PC-9 (cell line): ENCODE data around the gene MAST4. TPM values are rescaled to one million over a fixed set of nuclear protein-coding genes. Genes with fewer than 3 reads are reported as not detected.

Experiments
- BruUV-seq: library from RNA; stranded (reverse); fragments of 400-500 nt; replicated peaks from 2 replicates; lab custom pipeline; 2021; lab: Mats Ljungman, UMichigan
- CTCF ChIA-PET: fragments of 300-600 bp; sonication (Branson Sonifier 250); formaldehyde crosslinking; loops from one replicate; lab custom pipeline; 2022; ENCODE audit warnings: antibody characterized with exemption; lab: Charles Lee
- POLR2A ChIA-PET: fragments of 300-600 bp; sonication (Branson Sonifier 250); formaldehyde crosslinking; loops from one replicate; lab custom pipeline; 2022; ENCODE audit warnings: antibody characterized with exemption; ENCODE audit not compliant: unreplicated experiment; lab: Charles Lee
- DNase-seq, 2 experiments: peaks; one replicate each; pipeline versions ENCODE4 v3.0.0 to v3.0.0-alpha.2; 2015 to 2022; ENCODE audit warnings: mixed read lengths in 1 of 2
- H2AFZ ChIP-seq: fragments of 200-600 bp; sonication (generic); 2 replicates; pipeline ENCODE4 v1.8.1; 2017; ENCODE audit warnings: antibody characterized with exemption
- H3F3A ChIP-seq: fragments of 200-600 bp; sonication (generic); 2 replicates; pipeline ENCODE4 v1.8.1; 2017; ENCODE audit warnings: antibody characterized with exemption, mild to moderate bottlenecking, low read depth; ENCODE audit not compliant: insufficient read depth
- H3K27ac ChIP-seq: fragments of 200-600 bp; sonication (generic); 2 replicates; pipeline ENCODE4 v1.6.1; 2016; ENCODE audit warnings: mixed run types
- H3K27me3 ChIP-seq: fragments of 200-600 bp; sonication (generic); 2 replicates; pipeline ENCODE4 v1.6.1; 2016; ENCODE audit warnings: low read depth, mixed run types; ENCODE audit not compliant: insufficient read depth
- H3K36me3 ChIP-seq: fragments of 200-600 bp; sonication (generic); 2 replicates; pipeline ENCODE4 v1.6.1; 2016; ENCODE audit warnings: low read depth, mixed run types
- H3K4me1 ChIP-seq: fragments of 200-600 bp; sonication (generic); replicated peaks from 2 replicates; pipeline ENCODE4 v1.6.1; 2016; ENCODE audit warnings: mixed run types; ENCODE audit not compliant: insufficient read depth
- H3K4me2 ChIP-seq: fragments of 200-600 bp; sonication (generic); 2 replicates; pipeline ENCODE4 v1.6.1; 2017; ENCODE audit warnings: mixed run types
- H3K4me3 ChIP-seq: fragments of 200-600 bp; sonication (generic); 2 replicates; pipeline ENCODE4 v1.6.1; 2016; ENCODE audit warnings: mixed run types
- H3K79me2 ChIP-seq: fragments of 200-600 bp; sonication (generic); 2 replicates; pipeline ENCODE4 v1.6.1; 2017; ENCODE audit warnings: low read depth, mixed run types
- H3K9me2 ChIP-seq: fragments of 200-600 bp; sonication (generic); 2 replicates; pipeline ENCODE4 v1.8.1; 2017; ENCODE audit warnings: mild to moderate bottlenecking; ENCODE audit not compliant: insufficient read depth
- H3K9me3 ChIP-seq: fragments of 200-600 bp; sonication (generic); 2 replicates; pipeline ENCODE4 v1.8.1; 2016; ENCODE audit warnings: low read depth; ENCODE audit not compliant: insufficient read depth
- H4K20me1 ChIP-seq: fragments of 200-600 bp; sonication (generic); 2 replicates; pipeline ENCODE4 v1.8.1; 2017; ENCODE audit not compliant: insufficient read depth
- EZH2 ChIP-seq: fragments of 200-600 bp; sonication (generic); IDR thresholded peaks from 2 replicates; pipeline ENCODE4 v1.8.0; 2017; ENCODE audit warnings: antibody characterized with exemption, low read depth
- intact Hi-C: fragments of 100-400 bp; cut with micrococcal nuclease; formaldehyde crosslinking; loops from one replicate; pipeline ENCODE4 v1.10.0; 2022; ENCODE audit not compliant: unreplicated experiment
- total RNA-seq: library from RNA; stranded (reverse); gene quantifications from 2 replicates; pipeline ENCODE4 v1.2.3, GENCODE V29; 2021
- TF ChIP-seq, protein P1 (sequence below): fragments of 200-600 bp; sonication (generic); conservative IDR thresholded peaks from 2 replicates; pipeline ENCODE4 v1.6.1; 2017; ENCODE audit warnings: mixed run types, antibody characterized with exemption, mild to moderate bottlenecking, moderate library complexity

The MAST4 gene
- total RNA-seq, 1 experiment from 2014 or later: 19.3 TPM

DNA sequence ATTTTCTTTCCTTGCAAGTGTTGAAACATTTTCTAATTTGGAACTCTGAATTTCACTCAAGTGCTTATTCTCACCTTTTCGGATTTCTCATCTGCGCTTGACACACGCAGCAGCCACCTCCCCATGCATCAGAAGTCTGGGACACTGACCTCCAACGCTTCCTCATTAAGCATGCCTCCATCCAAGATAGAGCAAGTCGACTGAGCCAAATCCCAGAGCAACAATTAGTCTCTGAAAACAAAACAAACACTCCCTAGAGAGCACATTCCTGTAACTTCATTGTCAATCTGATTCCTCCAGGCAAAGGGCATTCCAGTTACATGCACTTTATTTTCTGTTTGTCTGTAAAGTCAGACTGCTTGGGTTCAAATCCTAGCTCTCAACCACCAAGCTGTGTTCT lies 594.7 kb downstream of the MAST4 start:
- H2AFZ ChIP-seq: no peak overlapping the region
- BruUV-seq: no TSS peak

DNA sequence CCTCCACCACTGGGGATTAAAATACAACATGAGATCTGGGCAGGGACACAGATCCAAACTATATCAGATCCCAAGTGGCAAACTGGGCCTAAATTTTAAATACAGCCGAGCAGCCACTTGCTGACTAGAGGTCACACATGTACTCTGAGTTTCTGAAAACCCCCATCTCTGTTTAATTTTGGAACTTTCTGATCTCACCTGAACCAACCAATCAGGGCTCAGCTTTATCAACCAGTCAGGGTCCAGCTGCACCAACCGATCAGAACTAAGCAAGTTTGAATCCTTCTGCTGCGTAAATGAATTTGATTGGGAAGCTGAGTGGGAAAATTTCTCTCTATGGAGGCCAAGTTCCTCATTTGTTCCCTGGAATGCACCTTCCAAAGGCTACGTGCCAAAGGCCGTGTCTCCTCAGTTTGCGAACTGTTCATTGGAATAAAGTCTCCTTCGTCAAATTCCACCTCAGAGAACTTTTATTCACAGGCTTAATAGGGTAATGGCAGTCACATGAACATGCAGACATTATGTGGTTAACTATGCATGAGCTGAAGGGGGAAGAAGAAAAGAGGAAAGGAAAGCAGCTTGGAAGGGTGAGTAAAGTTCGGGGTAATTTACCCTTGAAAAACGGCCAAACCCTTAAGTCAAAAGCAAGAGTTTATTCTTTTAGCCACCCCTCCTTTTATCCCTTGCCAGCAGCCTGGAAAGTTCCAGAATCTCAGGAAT lies 596.7 kb downstream of the MAST4 start:
- Histone ChIP-seq H4K20me1 (no peaks in the 10 kb centered on the region), H3K27ac (no peak overlapping the region), H3K4me2 (no peak overlapping the region), H3K4me3 (no peak overlapping the region), H3K36me3 (no peaks in the 10 kb centered on the region), H3K9me2 (no peaks in the 10 kb centered on the region), H3K79me2 (no peaks in the 10 kb centered on the region), H3K27me3 (no peaks in the 10 kb centered on the region), H3K4me1 (peaks cover 19% of the 10 kb centered on the region), H3F3A (no peaks in the 10 kb centered on the region), H3K9me3 (no peaks in the 10 kb centered on the region), H2AFZ (no peak overlapping the region)
- DNase-seq: no peak
- CTCF ChIA-PET: no interaction called here
- BruUV-seq: no TSS peak
- POLR2A ChIA-PET: no interaction called here
- intact Hi-C loops: no loop called here
- TF ChIP-seq, protein P1, sequence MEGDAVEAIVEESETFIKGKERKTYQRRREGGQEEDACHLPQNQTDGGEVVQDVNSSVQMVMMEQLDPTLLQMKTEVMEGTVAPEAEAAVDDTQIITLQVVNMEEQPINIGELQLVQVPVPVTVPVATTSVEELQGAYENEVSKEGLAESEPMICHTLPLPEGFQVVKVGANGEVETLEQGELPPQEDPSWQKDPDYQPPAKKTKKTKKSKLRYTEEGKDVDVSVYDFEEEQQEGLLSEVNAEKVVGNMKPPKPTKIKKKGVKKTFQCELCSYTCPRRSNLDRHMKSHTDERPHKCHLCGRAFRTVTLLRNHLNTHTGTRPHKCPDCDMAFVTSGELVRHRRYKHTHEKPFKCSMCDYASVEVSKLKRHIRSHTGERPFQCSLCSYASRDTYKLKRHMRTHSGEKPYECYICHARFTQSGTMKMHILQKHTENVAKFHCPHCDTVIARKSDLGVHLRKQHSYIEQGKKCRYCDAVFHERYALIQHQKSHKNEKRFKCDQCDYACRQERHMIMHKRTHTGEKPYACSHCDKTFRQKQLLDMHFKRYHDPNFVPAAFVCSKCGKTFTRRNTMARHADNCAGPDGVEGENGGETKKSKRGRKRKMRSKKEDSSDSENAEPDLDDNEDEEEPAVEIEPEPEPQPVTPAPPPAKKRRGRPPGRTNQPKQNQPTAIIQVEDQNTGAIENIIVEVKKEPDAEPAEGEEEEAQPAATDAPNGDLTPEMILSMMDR: no peak
- TF ChIP-seq EZH2: no peak

More for the DNA sequence above, 594.7 kb downstream of the MAST4 start:
- ChIA-PET POLR2A (no interaction called here), CTCF (no interaction called here)
- Histone ChIP-seq H3K4me3 (no peak overlapping the region), H3K27me3 (no peaks in the 10 kb centered on the region), H4K20me1 (no peaks in the 10 kb centered on the region), H3F3A (no peaks in the 10 kb centered on the region), H3K79me2 (no peaks in the 10 kb centered on the region), H3K4me1 (peaks cover 8% of the 10 kb centered on the region; the same call in 1 of the 2 replicates), H3K27ac (no peak overlapping the region), H3K9me3 (no peaks in the 10 kb centered on the region), H3K4me2 (no peak overlapping the region), H3K9me2 (no peaks in the 10 kb centered on the region), H3K36me3 (no peaks in the 10 kb centered on the region)
- no peak for TF ChIP-seq EZH2
- TF ChIP-seq, protein P1: no peak
- intact Hi-C loops: no loop called here
- peak in 1 of 2 experiments; percentile 39 for DNase-seq

DNA sequence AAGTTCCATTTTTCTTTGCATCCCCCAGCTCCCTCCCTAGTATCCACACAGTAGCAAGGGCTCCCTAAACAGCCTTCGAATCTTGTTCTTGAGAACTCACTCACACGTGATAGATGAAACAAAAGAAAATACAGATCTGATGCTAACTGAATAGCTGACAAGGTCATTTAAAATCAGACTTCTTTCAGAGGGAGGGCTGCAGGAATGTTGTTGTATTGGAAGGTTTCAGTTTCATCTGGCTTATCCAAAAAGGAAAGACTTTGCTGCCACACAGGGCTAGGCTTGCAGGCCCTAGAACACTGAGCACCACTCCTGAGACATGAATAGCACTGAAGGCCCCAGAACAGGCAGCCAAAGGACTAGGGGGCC lies 597.2 kb downstream of the MAST4 start:
- CTCF ChIA-PET: no interaction called here
- DNase-seq: no peak
- TF ChIP-seq, protein P1: no peak
- TF ChIP-seq EZH2: no peak
- Histone ChIP-seq H3F3A (no peaks in the 10 kb centered on the region), H3K27me3 (no peaks in the 10 kb centered on the region), H3K4me1 (peaks cover 19% of the 10 kb centered on the region), H3K9me3 (no peaks in the 10 kb centered on the region), H3K79me2 (no peaks in the 10 kb centered on the region), H3K4me2 (no peak overlapping the region), H4K20me1 (no peaks in the 10 kb centered on the region), H3K27ac (no peak overlapping the region), H3K4me3 (no peak overlapping the region), H3K36me3 (no peaks in the 10 kb centered on the region), H3K9me2 (no peaks in the 10 kb centered on the region), H2AFZ (no peak overlapping the region)
- intact Hi-C loops: no loop called here
- no TSS peak for BruUV-seq
- POLR2A ChIA-PET: no interaction called here
